NT2/D1 (cell line): ENCODE data around the gene PDE6G.

Source experiments
- DNase-seq: peaks from one replicate; pipeline ENCODE4 v3.0.0-alpha.2; 2011; ENCODE audit warnings: low read depth, low spot score
- H3K27me3 ChIP-seq: 2 replicates; pipeline ENCODE4 v1.6.0; 2011; ENCODE audit warnings: mild to moderate bottlenecking; ENCODE audit not compliant: insufficient read length, insufficient read depth
- H3K36me3 ChIP-seq: 2 replicates; pipeline ENCODE4 v1.6.1; 2011; ENCODE audit warnings: mild to moderate bottlenecking, low read length, mixed read lengths; ENCODE audit not compliant: insufficient read depth, insufficient read length
- H3K4me1 ChIP-seq: 2 replicates; pipeline ENCODE4 v1.5.1; 2011; ENCODE audit not compliant: insufficient read depth, insufficient read length
- H3K4me3 ChIP-seq: 2 replicates; pipeline ENCODE4 v1.5.1; 2011; ENCODE audit warnings: low read depth; ENCODE audit not compliant: insufficient read length
- H3K9ac ChIP-seq: 2 replicates; pipeline ENCODE4 v1.6.0; 2011; ENCODE audit warnings: low read depth; ENCODE audit not compliant: insufficient read length
- H3K9me3 ChIP-seq: 2 replicates; pipeline ENCODE4 v1.5.1; 2011; ENCODE audit warnings: mild to moderate bottlenecking, low read length; ENCODE audit not compliant: insufficient read depth
- SUZ12 ChIP-seq: IDR thresholded peaks from 2 replicates; pipeline ENCODE4 v1.6.1; 2011; ENCODE audit not compliant: insufficient read length, insufficient read depth; ENCODE audit errors: extremely low read depth
- YY1 ChIP-seq: IDR thresholded peaks from 2 replicates; pipeline ENCODE4 v1.6.1; 2011; ENCODE audit not compliant: insufficient read length, insufficient read depth
- ZNF274 ChIP-seq: IDR thresholded peaks from 2 replicates; pipeline ENCODE4 v1.6.1; 2011; ENCODE audit warnings: mild to moderate bottlenecking, low read depth, low read length

The PDE6G gene

DNA sequence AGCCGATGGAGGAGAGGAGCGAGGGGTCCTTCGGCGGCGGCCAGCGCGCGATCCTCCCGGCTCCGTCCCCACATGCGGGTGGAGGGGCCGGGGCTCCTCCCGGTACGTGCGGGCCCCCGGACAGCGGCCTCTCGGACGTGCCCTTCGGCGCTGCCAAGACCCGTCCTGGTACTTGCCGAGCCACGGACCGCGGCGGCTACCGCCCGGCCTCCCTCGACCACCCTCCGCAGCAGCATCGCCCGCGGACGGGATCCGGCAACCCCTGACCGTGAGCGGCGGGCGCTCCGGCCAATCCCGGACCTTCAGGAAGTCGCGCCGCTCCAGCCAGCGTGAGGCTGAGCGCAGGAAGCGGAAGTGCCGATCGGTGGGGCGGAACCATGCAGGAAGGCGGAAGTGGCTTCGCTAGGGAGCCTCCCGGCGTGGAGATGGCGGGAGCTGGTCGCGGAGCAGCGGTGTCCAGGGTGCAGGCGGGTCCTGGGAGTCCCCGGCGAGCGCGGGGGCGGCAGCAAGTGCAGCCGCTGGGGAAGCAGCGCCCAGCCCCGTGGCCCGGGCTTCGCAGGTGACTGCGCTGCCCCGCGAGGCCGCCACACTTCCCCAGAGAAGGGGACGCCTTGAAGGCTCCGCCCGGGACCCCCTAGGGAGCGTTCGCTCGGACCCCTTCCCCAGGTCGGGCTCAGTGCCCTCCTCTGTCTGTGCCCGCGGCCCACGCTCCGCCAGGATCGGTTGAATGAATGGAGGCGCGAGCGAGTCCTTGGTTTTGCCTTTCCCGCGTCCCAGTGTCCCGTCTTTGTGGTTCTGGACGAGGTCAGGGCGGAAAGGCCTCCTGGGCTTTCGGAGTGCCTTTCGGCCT is 10.2 kb upstream of the PDE6G start, which contains the start of the genes CCDC137 and OXLD1:
TSS of gene CCDC137 (plus strand) at position 396 of the 850 bp plus-strand sequence. CDS start at position 426, 30 bp downstream.
TSS of gene OXLD1 (minus strand) at position 264 of the 850 bp plus-strand sequence. CDS start at position 236, 28 bp downstream.
- peaks cover 25% of the 10 kb centered on the region for H3K4me1 ChIP-seq
- TF ChIP-seq YY1 (peak; percentile 50), SUZ12 (no peak), ZNF274 (no peak)
- H3K9me3 ChIP-seq: no peaks in the 10 kb centered on the region
- no peaks in the 10 kb centered on the region for H3K27me3 ChIP-seq
- peak; percentile 87 for DNase-seq
- H3K36me3 ChIP-seq: peaks cover 59% of the 10 kb centered on the region
- peak within 1 kb of the TSS; percentile 100 for H3K9ac ChIP-seq
- peak within 1 kb of the TSS; percentile 93 for H3K4me3 ChIP-seq

DNA sequence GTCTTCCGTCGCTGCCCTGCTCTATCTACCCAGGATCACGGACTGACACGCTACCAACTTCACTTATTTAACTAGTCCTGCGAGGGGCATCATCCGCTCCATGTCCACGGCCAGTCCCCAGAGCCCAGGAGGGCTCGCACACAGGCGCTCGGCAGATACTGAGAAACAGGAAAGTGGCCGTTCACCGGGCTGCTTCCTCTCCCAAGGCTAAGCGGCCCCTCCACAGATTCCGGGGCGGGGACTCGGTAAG is 9.7 kb upstream of the PDE6G start:
- TF ChIP-seq ZNF274 (no peak), SUZ12 (no peak), YY1 (no peak)
- Histone ChIP-seq H3K36me3 (peaks cover 54% of the 10 kb centered on the region), H3K4me1 (peaks cover 25% of the 10 kb centered on the region), H3K9ac (peak overlapping the region; percentile 100), H3K9me3 (no peaks in the 10 kb centered on the region), H3K4me3 (peak overlapping the region; percentile 93), H3K27me3 (no peaks in the 10 kb centered on the region)
- DNase-seq: no peak

DNA sequence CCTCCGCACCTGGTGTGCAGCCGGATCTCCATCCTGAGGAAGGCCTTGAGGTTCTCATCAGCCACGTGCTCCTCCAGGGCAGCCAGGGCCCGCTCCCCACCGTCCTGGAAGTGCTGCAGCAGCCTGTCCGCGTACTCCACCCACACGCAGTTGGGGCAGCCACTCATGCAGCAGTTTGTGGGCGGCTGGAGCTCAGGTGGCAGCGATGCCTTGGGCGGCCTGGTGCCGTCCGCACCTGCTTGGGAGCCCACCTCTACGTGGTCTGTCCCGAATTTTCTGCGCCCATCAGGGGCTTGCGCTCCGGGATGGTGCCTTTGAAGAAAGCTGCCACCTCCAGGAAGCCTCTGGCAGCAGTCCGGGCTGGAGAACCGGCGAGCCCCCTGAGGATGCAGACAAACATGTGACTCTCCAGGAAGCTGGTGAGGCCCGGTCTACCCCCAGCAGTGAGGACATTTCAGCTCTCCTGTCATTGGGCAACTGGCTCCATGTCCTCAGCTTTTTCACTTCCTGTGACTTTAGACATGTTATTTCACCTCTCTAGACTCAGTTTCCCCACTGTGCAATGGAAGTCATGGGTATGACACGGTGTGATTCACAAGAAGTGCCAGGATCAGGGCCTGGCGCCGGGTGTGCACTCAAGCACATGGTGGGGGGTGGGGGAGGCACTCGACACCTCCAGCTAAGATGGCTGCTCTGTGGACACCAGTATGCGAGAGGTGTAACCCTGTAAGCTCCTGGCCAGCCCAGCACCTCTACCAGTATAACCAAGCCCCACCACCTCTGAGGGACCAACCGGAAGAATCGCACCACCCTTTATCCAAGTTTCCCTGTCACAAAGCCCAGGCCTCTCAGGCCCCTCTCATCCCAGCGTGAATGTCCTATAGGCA is 9.1 kb upstream of the PDE6G start:
- TF ChIP-seq YY1: peak; percentile 34
- TF ChIP-seq SUZ12: no peak
- Histone ChIP-seq H3K27me3 (no peaks in the 10 kb centered on the region), H3K9me3 (no peaks in the 10 kb centered on the region), H3K9ac (peak overlapping the region; percentile 100), H3K36me3 (peaks cover 48% of the 10 kb centered on the region), H3K4me1 (peaks cover 25% of the 10 kb centered on the region), H3K4me3 (peak overlapping the region; percentile 93)
- no peak for DNase-seq

DNA sequence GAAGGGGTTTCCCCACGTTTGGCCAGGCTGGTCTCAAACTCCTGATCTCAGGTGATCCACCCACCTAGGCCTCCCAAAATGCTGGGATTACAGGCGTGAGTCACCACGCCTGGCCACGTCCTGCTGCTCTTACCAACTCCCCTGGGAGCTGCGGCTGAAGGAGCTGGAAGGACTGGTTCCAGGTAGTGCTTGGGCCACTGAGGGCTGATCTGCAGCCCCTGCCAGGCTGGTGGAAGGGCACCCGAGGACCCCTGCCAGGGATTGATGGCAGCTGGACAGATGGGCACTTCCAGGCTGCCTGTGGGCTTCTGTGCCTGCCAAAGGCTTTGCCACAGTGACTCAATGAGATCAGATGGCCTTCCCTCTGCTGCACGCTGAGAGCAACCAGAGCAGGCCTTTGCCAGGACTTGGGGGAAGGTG is 7.7 kb upstream of the PDE6G start:
- Histone ChIP-seq H3K9me3 (no peaks in the 10 kb centered on the region), H3K9ac (peak overlapping the region; percentile 54)
- DNase-seq: no peak

DNA sequence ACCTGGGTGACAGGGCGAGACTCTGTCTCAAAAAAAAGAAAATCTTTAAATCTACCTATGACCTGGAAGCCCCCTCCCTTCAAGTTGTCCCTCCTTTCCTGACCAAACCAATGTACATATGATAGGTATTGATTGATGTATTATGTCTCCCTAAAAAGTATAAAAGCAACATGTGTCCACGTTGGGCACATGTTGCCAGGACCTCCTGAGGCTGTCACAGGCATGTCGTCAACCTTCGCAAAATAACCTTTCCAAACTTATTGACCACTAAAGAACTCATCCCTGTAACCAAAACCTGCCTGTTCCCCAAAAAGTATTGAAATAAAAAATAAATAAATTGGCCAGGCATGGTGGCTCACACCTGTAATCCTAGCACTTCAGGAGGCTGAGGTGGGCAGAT is 5.7 kb upstream of the PDE6G start:
- Histone ChIP-seq H3K36me3 (peaks cover 18% of the 10 kb centered on the region), H3K9ac (no peak overlapping the region), H3K4me1 (peaks cover 14% of the 10 kb centered on the region), H3K4me3 (no peak overlapping the region), H3K27me3 (no peaks in the 10 kb centered on the region), H3K9me3 (no peaks in the 10 kb centered on the region)
- TF ChIP-seq SUZ12 (no peak), YY1 (no peak), ZNF274 (no peak)
- DNase-seq: no peak

More for the DNA sequence above, 7.7 kb upstream of the PDE6G start:
- Histone ChIP-seq H3K27me3 (no peaks in the 10 kb centered on the region), H3K4me3 (no peak overlapping the region), H3K4me1 (peaks cover 20% of the 10 kb centered on the region), H3K36me3 (peaks cover 35% of the 10 kb centered on the region)
- TF ChIP-seq YY1 (no peak), SUZ12 (no peak), ZNF274 (no peak)

DNA sequence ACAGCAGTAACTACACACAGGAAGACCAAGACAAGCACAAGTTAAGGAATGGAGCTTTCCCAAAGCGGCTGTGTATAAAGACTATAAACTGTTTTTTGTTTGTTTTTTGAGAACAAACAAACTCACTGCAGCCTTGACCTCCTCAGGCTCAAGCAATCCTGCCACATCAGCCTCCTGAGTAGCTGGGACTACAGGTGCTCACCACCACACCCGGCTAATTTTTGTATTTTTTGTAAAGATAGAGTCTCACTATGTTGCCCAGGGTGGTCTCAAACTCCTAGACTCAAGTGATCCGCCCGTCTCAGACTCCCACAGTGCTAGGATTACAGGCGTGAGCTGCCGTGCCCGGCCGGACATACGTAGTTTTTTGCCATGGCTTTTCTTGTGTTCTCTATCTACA is 4.1 kb upstream of the PDE6G start:
- no peaks in the 10 kb centered on the region for H3K9me3 ChIP-seq
- no peak for TF ChIP-seq SUZ12
- TF ChIP-seq ZNF274: no peak
- TF ChIP-seq YY1: no peak
- peaks cover 20% of the 10 kb centered on the region for H3K4me1 ChIP-seq
- no peak for DNase-seq
- H3K27me3 ChIP-seq: no peaks in the 10 kb centered on the region
- peaks cover 17% of the 10 kb centered on the region for H3K36me3 ChIP-seq
- H3K4me3 ChIP-seq: no peak overlapping the region
- no peak overlapping the region for H3K9ac ChIP-seq

DNA sequence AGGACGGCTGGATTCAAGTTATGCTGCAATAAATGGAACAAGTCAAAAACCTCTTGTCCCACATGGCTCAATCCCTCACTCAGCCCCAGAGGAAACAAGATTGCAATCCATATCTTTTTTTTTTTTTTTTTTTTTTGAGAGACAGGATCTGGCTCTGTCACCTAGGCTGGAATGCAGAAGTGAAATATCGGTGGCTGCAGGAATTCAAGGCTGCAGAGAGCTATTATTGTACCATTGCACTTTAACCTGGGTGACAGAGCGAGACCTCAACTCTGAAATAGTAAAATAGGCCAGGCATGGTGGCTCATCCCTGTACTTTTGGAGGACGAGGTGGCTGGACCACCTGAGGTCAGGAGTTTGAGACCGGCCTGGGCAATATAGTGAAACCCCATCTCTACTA is 2.7 kb upstream of the PDE6G start:
- no peak overlapping the region for H3K9ac ChIP-seq
- no peak for DNase-seq
- H3K27me3 ChIP-seq: no peaks in the 10 kb centered on the region
- no peak overlapping the region for H3K4me3 ChIP-seq
- peaks cover 18% of the 10 kb centered on the region for H3K4me1 ChIP-seq
- H3K36me3 ChIP-seq: peaks cover 3% of the 10 kb centered on the region
- no peaks in the 10 kb centered on the region for H3K9me3 ChIP-seq
- no peak for TF ChIP-seq SUZ12
- TF ChIP-seq ZNF274: no peak
